GM19467 (cell line): ENCODE results near the gene DCTN3.

Experiments used
- ATAC-seq: cut with Tn5 transposase; IDR thresholded peaks from one replicate; pipeline ENCODE4 v1.9.1; 2021; ENCODE audit warnings: mild to moderate bottlenecking, moderate library complexity; ENCODE audit not compliant: unreplicated experiment

DCTN3 gene

DNA sequence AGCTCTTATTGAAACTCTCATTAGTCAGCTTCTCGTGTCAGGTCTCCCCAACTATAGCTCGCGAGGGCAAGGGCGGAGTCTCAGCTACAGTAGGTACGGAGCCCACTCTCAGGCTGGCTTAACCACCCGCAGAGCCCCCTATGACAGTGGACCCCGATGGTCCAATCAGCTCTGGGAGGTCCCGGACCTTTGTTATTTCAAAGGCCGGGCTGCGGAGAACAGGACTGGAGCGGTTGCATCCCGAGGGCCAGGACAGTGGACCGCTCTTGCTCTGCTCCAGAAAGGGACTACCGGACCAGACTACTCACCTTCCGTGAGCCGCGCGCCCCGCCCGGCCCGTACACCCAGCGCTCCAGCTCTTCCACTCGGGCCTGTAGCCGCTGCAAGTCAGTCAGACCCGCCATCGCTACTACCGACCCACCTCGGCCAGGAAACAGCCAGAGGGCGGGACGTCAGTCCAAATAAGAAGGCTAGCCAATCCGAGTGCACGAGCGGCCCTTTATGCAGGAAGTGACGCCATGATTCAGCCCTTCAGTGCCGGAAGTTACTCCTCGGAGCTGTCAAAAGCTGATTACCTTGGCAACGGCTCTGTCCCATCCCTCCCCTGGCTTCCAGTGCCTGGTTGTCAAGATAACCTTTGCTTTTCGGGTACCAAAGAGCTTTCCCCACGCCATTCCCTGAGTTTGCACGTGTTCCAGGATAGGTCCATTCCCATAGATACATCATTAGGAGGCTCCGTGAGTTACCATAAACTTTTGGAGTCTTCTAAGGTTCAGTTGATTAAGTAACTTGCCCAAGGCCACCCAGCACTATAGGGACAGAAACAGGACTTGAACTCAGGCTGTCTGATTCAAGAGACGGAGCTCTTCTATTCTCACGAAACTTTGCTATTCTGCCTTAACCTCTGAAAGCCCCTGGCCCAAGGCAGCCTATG lies at the start of gene DCTN3:
DCTN3 (minus strand) TSS at position 435 of the 934 bp plus-strand sequence; CDS start at position 404, 31 bp downstream.
- ATAC-seq = peak; percentile 97

DNA sequence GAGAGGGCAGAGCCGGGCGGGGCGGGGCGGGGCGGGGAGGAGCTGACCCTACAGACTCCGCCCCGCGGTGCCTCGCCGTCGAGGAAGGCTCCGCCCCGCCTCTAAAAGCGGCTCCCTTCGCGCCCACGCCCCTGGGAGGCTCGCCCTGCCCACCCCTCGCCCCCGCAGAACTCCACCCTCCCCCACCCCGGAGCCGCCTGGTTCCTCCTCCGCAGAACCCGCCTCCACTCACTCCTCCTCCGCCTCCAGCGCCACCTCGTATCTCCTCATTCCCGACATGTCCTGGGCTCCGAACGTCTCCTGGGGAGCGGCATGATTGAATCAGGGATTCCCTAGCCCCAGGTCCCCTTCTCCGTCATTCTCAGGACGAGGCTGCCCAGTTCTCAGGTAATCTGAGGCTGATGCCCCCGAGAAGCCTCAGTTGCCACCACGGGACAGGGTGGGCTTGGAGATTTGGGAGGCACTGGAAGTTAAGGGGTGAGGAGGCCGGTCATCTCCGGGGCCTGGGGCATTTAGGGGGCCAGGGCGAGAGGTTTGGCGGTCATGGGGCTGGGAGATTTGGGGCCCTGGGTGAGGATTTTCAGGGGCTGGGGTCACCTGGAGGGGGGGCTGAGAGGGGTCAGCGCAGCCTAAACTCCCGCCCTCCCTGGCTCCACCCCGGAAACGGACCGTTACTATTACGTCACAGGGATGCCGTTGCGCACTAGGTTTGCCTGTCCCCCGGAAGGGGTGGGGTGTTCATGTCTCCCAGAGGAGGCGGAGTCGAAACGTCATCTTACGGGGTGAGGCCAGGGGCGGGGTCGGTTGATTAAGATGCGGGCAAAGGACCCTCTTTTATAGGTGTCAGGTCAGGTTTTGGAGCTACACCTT lies 45.3 kb upstream of the DCTN3 start:
- ATAC-seq = peak; percentile 52

DNA sequence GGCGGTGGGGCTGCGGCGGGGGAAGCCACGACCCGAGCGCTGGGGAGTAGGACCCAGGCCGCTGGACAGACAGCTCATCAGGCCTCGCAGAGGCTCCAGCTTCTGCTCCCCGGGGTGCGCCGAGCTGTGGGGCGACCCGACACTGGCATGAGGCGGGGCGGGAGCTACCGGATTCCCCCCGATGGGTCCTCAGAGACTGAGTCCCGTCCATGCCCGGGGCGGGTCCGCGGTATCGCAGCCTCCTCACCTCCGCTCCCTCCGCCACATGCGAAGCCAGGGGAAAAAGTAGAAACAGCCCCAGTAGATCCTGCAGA lies 44.7 kb upstream of the DCTN3 start:
- ATAC-seq = no peak

DNA sequence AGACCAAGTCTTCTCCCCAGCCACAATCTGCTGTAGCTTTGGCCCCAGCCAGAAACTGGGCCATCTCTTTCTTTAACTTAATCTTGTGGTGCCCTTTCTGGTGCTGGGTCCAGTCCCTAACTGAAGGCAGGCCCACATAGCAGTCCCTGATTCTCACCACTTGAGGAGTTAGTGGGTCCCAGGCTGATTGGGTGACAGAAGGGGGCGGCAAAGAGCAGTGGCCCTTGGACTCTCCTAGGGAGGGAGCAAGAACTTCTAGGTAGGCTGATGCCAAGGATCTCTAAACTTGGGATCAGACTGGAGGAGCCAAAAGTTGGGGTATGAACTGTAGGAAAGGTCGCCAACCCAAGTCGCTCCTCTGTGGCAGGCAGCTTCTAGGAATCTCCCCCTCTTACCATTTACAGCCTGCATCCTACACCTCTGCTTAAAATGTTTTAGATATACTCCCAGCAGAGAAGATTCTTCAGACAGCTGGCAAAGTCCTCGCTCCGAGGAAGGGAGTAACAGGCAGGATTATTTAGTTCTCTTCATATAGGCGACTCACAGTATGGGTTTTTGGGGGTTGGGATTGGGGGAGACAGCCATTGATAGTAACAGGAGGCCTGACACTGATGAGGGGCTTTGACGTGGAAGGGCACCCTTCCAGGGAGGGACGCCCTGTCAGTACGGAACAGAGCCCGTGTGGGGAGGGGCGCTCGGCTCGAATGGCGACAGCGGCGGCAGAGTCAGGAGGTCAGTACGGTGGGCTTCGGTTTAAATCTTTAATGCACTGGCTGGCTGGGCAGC lies 44.2 kb upstream of the DCTN3 start:
- ATAC-seq = peak; percentile 43

DNA sequence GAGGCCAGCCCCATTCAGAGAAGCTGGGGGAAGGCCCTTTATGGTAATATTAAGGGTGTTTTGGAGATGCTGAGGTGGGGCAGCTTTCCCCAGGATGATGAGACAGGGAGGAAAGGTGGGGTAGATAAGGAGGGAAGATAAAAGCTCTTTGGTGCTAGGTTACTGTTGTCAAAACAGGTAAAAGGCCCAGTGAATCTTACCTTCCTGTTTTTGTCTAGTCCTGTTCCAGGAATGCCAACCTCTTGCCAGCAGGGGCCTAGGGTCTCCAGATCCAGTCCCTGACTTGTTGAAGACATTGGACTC lies 43.0 kb upstream of the DCTN3 start:
- no peak for ATAC-seq

DNA sequence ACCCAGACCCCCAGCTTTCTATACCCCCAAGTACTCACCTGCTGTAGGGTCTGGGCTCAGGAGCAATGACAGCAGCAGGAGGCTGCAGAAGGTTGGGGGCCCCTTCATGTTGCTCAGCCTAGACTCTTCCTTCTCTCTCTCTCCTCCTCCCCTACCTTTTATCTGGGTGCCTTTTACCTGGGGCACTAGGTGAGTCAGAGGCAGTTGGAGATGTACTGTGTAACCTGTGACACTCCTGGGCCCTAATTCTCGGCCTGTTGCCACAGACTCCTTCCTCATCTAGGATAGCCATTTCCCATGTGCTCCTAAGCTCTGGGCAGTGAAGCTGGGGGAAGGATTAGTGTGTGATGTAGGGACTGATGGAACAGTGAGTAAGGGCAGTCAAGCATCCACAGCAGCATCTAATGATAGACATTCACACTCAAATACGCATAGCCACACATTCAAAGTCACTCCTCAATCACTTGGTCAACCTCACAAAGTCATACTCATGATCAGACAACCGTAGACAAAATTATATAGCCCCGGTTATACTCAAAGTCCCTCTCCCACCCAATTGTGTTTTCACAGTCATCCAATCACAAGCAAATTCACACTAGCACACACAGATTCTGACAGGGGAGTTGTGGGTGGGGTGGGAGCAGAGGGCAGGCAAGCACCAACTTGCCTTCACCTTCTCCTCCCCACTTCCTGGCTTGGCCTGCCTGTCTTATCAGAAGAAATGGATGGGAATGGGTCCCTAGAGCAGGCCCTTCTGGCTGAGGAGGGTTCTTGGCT lies 42.4 kb upstream of the DCTN3 start, which contains the start of gene CCL27:
CCL27 (minus strand) TSS at position 132 of the 777 bp plus-strand sequence; CDS start at position 108, 24 bp downstream.
- no peak for ATAC-seq

DNA sequence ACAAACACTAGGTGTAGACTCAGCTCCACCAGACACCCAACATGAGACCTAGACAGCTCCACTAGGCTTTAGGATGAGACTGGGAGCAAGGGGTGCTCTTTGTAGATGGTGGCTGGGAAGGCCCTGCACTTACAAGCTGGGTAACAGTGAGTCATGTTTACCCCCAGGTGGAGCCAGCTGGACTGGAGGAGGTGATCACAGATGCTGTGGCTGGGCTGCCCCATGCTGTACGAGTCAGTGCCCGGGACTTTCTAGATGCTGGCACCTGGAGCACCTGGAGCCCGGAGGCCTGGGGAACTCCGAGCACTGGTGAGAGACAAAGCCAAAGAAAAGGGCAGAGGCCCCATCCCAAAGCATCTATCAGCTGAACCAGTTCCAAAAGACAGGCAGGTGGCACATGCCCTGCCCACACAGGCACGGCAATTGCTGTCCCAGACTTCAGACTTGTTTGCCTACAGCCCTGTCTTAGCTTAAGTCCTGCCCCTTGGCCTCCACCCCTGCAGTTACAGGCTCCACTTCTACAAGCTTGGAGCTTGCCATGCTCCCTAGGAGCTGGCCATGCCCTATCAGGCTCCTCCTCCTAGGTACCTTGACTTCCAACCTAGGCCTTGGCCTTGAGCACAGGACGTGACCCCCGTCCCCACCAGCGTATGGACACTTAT lies 39.4 kb upstream of the DCTN3 start:
- ATAC-seq = no peak

DNA sequence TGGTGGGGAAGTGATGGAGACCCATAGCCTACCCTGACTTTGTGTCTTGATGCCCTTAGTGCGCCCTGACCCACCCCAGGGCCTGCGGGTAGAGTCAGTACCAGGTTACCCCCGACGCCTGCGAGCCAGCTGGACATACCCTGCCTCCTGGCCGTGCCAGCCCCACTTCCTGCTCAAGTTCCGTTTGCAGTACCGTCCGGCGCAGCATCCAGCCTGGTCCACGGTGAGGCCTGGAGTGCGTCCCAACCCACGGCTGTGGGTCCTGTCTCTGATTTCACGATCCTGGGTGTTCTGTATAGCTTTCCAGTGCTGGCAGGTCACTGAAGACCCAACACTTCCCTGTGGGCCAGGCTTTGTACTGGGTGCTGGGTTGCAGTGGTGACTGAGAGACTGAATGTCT lies 38.2 kb upstream of the DCTN3 start:
- ATAC-seq = no peak

DNA sequence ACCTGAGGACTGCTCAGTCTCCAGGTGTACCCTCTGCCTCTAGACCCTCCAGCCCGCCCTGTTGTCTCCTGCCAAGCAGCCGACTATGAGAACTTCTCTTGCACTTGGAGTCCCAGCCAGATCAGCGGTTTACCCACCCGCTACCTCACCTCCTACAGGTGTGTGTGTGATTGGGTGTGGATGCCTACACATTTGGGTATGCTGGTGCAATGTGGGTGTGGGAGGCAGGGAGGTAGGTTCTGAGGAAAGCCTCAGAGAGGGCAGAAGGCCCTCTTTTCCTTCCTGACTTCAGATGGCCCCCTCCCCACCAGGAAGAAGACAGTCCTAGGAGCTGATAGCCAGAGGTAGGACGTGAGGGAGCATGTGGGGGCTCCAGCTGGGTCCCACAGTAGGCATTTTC lies 36.7 kb upstream of the DCTN3 start:
- no peak for ATAC-seq

DNA sequence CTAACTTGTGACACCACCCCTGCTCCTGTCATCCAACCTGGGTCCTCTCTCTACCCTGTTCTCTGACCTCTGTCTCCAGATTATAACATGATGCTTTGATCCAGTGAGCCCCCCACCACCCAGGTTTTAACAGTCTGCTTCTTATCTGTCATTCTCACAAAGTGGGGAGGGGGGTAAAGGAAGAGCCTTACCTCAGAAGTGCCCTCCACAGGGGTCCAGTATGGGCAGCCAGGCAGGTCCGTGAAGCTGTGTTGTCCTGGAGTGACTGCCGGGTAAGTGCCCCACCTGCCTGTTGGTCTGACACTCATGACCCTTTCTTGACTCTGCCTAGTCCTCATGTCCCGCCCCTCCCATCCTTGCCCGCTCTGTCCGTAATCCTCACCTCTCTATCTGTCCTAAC lies 35.1 kb upstream of the DCTN3 start:
- ATAC-seq = no peak

DNA sequence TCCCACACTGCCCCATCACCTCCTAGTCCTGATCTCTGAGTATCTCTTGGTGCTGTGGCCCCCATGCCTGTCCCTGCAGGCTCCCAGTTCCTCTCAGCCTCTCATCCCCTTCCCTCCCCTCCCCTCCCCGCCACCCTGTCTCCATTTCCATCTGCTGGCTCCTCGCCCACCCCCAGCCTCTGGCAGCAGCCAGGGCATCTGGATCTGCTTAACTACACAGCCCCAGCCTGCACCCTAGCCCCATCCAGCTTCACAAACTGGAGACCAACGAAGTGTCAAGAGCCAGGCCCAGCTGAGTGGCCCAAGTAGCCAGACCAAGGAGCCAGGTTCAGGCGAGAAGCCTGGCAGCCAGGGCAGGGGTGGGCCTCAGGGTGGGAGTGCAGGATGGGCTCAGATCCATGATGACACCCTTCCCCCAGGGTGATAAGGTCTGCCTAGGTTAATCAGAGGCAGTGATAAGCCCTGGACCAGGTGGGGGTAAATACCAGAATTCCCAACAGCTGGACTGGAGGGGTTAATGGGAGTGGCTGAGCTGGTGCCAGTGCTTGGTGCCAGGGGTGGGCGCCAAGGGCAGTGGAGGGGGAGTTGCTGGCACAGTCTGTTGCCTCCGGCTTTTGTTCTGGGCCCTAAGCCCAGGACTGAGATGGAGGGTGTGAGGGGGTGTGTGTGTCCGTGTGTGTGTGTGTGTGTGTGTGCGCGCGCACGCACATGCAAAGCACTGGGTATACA lies 34.2 kb upstream of the DCTN3 start:
- no peak for ATAC-seq

DNA sequence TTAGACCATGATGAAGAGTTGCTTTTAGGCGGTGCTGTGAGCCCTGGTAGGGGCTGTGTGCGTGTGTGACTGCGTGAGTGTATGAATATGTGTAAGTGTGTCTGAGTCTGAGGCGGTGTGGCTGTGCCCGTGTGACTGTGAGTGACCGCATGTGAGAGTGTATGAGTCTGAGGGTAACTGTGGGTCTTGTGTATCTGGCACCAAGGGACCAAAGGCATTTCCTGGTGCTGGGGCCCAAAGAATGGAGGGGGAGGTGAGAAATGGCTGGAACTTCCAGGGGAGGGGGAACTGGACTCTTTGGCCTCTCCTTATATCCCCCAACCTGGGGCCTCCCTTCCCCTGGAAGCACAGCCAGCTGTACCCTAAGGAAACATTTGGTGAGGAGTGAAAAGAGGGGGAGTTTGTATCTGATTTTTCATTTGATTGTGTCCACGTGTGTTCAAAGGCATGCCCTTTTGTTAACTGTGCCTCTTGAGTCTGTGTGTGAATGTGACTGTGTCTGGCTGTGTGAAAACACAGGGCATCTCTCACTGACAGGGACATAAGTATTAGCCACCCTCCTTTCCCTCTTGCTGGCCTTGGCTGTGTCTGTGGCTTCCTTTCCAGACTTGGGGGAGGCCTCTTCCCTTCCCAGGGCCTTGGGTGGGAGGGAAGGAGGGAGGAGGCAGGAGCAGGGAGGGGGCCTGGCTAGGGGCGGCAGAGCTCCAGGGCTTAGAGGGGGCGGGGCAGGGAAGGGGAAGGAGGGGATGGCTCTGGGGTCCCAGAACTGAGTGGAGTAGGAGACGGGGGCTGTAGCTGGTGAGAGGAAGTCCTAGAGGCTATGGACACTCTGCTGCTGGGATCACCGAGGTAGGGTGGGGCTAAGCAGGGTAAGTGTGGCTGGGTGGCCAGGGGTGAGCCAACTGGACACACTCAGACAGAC lies 33.1 kb upstream of the DCTN3 start:
- no peak for ATAC-seq

DNA sequence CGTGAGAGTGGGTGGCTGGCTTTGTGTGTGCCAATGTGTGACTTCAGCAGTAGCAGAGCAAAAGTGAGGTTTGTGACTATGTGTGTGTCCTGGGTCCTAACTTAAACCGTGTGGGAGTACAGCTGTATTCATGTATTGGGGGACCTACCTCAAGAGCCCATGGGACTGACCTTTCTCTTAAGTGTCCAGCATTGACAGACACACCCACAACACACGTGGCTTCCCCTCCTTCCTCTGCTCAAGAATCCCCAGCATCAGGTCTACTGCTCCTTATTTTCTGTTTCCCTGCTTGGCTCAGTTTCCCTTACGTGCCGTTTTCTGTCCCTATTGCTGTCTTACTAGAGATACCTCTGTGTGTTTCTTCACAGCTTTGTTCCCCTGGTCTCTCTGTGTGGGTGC lies 32.3 kb upstream of the DCTN3 start:
- ATAC-seq = no peak

DNA sequence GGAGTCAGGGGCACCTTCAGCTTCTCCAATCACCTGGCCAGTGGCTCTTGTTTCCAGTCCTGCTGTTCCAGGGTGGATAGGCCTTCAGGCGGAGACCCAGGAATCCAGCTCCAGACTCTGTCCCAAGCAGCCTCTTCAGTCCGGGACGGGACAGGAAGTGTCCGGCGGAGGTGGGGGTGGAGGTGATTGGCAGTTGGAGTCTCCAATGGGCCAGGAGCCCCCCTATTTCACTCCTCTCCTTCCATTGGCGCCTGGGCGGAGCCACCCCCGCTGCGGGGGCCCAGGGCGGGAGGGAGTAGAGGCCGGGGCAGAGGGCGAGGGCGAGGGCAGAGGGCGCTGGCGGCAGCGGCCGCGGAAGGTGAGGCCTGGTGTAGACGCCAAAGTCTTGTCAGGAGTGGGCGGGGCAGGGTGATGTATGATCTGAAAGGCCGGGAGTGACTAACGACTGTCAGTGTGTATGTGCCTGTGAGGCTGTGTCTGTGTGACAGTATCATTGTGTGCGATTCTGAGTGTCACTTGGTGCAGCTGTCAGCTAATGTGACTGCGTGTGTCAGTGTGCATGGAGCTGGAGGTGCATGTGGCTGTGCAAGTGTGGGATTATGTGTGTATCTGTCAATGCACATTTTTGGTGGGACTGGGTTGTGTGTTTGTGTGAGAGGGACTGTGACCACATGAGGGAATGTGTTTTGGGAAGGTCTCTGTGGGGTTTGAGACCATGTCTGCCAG lies 31.7 kb upstream of the DCTN3 start, which contains the start of gene IL11RA:
IL11RA (plus strand) TSS at position 310 of the 726 bp plus-strand sequence. CDS start 3,033 bp downstream, outside the sequence.
- no peak for ATAC-seq

DNA sequence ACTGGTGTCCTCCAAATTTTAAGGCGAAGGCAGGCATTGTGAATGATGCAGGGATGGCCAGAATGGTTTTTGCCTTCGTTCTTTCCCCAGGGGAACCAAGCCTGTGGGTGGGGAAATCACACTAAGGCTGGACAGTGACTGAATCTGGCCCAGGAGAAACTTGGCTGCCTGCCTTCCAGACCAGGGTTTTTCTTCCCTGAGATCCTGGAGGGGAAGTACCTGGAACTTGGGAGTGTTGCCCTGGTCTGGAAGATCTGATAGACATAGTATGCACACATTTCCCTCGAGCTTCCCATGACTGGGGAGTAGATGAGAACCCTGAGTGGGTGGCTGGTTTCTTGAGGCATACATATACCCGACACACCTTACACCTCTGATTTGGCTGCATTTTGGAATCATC lies 31.0 kb upstream of the DCTN3 start:
- ATAC-seq = no peak

DNA sequence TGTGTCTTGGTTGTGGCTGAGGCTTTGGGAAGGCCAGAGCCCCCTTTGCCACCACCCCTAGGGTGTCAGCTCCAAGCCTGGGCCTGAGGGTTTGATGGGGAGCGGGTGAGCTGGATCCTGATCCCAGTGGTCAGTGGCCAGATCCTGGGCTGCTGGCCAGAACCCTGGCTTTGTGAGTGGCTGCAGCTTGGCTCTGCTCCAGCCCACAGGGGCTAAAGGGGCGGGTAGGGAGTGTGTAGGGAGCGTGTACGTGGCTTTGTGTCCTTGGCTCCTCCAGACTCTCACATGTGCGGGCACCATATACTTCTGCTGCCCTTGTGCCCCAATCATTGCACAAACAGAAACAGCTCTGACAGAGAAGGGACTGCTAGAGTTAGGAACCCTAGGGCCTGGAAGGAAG lies 30.5 kb upstream of the DCTN3 start:
- no peak for ATAC-seq

DNA sequence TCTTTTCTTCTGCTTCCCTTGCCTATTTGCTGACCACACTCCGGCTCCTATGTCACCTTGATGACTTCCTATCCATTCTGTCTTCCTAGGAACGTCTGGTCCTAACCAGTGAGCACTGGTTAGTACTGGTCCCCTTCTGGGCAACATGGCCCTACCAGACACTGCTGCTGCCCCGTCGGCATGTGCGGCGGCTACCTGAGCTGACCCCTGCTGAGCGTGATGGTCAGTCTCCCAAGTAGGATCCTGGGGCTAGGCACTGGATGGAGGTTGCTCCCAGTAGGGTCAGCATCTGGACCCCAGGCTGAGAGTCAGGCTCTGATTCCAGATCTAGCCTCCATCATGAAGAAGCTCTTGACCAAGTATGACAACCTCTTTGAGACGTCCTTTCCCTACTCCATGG lies 28.4 kb upstream of the DCTN3 start:
- ATAC-seq = no peak
